A549 (cell line): ENCODE results near the gene DHX35. TPM values are rescaled to one million over a fixed set of nuclear protein-coding genes. Genes with fewer than 3 reads are reported as not detected.

Experiments used
- ATAC-seq, 2 experiments: fragments of 200-7000 bp in 1 of 2; fragments of >200 bp in 1 of 2; cut with Nextera tagmentation in 1 of 2; cut with Tn5 transposase in 1 of 2; 3 replicates each; pipeline versions ENCODE4 v1.8.0 to v1.9.1; 2018 to 2020; ENCODE audit warnings: mild to moderate bottlenecking in 1 of 2, moderate library complexity in 1 of 2
- CTCF ChIA-PET: fragments of 300-600 bp; sonication (Branson Sonifier 250); formaldehyde crosslinking; extraction: SDS; loops from one replicate; lab custom pipeline; 2021; ENCODE audit warnings: antibody characterized with exemption, inconsistent platforms; lab: Yijun Ruan, JAX
- POLR2A ChIA-PET: fragments of 350-600 bp; formaldehyde crosslinking; extraction: SDS; loops from one replicate; lab custom pipeline; 2021; ENCODE audit warnings: antibody characterized with exemption, inconsistent platforms; lab: Yijun Ruan, JAX
- DNase-seq, 2 experiments: peaks; one replicate each; pipeline versions ENCODE4 v3.0.0 to v3.0.0-alpha.2; 2011 to 2016; ENCODE audit warnings: low read depth in 1 of 2, low spot score in 1 of 2
- FAIRE-seq: peaks from 2 replicates; lab custom pipeline; 2011; peaks lifted over from hg19 to GRCh38; lab: Jason Lieb, UNC
- H3K27ac ChIP-seq, 2 experiments: fragments of >200 bp; sonication (Bioruptor Twin); formaldehyde crosslinking; 3 replicates each; pipeline ENCODE4 v1.5.1; 2016 to 2017
- H3K4me1 ChIP-seq: fragments of >200 bp; sonication (Bioruptor Twin); formaldehyde crosslinking; 3 replicates; pipeline ENCODE4 v1.6.1; 2016
- H3K4me2 ChIP-seq: fragments of >200 bp; sonication (Bioruptor Twin); formaldehyde crosslinking; 3 replicates; pipeline ENCODE4 v1.6.1; 2016
- H3K4me3 ChIP-seq: fragments of >200 bp; sonication (Bioruptor Twin); formaldehyde crosslinking; 3 replicates; pipeline ENCODE4 v1.5.1; 2016
- H3K9me3 ChIP-seq: fragments of >200 bp; sonication (Bioruptor Twin); formaldehyde crosslinking; 3 replicates; pipeline ENCODE4 v1.6.1; 2016
- CBX2 ChIP-seq: fragments of 200-600 bp; sonication (generic); IDR thresholded peaks from 2 replicates; pipeline ENCODE4 v1.6.1; 2016; ENCODE audit warnings: low read depth, mild to moderate bottlenecking, borderline replicate concordance
- CBX8 ChIP-seq: fragments of 200-600 bp; sonication (generic); IDR thresholded peaks from 2 replicates; pipeline ENCODE4 v1.6.1; 2016
- CHD4 ChIP-seq: fragments of 200-600 bp; sonication (generic); IDR thresholded peaks from 2 replicates; pipeline ENCODE4 v1.6.1; 2016; ENCODE audit warnings: antibody characterized with exemption, mild to moderate bottlenecking, borderline replicate concordance
- EHF ChIP-seq: fragments of 250-450 bp; sonication (Bioruptor Pico); IDR thresholded peaks from 2 replicates; pipeline ENCODE4 v1.5.0; 2020; ENCODE audit warnings: mild to moderate bottlenecking
- FOSB ChIP-seq: fragments of 250-450 bp; sonication (Bioruptor Pico); IDR thresholded peaks from 2 replicates; pipeline ENCODE4 v1.5.0; 2020; ENCODE audit warnings: mild to moderate bottlenecking, moderate library complexity
- HDAC2 ChIP-seq: fragments of 200-600 bp; sonication (generic); IDR thresholded peaks from 2 replicates; pipeline ENCODE4 v1.6.1; 2016
- HEYL ChIP-seq: fragments of 250-450 bp; sonication (Bioruptor Pico); IDR thresholded peaks from 2 replicates; pipeline ENCODE4 v1.8.0; 2021; ENCODE audit warnings: mild to moderate bottlenecking, moderate library complexity
- MAFK ChIP-seq: fragments of 450-650 bp; IDR thresholded peaks from 2 replicates; pipeline ENCODE4 v1.6.1; 2014; ENCODE audit not compliant: partially characterized antibody
- MAZ ChIP-seq: fragments of 150-350 bp; IDR thresholded peaks from 2 replicates; pipeline ENCODE4 v1.6.1; 2014; ENCODE audit warnings: antibody characterized with exemption, low read depth, low read length, borderline replicate concordance
- MYC ChIP-seq: IDR thresholded peaks from 2 replicates; pipeline ENCODE4 v1.6.1; 2012; ENCODE audit warnings: mild to moderate bottlenecking, inconsistent platforms, low read length, improper control_type of control experiment, borderline replicate concordance
- NFE2L2 ChIP-seq: fragments of 150-350 bp; conservative IDR thresholded peaks from 2 replicates; pipeline ENCODE4 v1.6.1; 2014; ENCODE audit warnings: low read length
- POLR2A ChIP-seq: IDR thresholded peaks from 2 replicates; pipeline ENCODE4 v1.6.1; 2012; ENCODE audit warnings: mild to moderate bottlenecking, low read length
- RAD21 ChIP-seq, 2 experiments: fragments of >200 bp in 1 of 2; sonication (Bioruptor Twin) in 1 of 2; formaldehyde crosslinking in 1 of 2; IDR thresholded peaks in 1 of 2; conservative IDR thresholded peaks in 1 of 2; 2 replicates in 1 of 2; 3 replicates in 1 of 2; pipeline ENCODE4 v1.6.1; 2012 to 2018; ENCODE audit warnings: inconsistent platforms in 1 of 2
- RCOR1 ChIP-seq: fragments of 150-350 bp; IDR thresholded peaks from 2 replicates; pipeline ENCODE4 v1.6.1; 2014; ENCODE audit warnings: antibody characterized with exemption, low read length, low read depth
- SREBF2 ChIP-seq: fragments of 450-650 bp; IDR thresholded peaks from 2 replicates; pipeline ENCODE4 v1.6.1; 2014; ENCODE audit warnings: mild to moderate bottlenecking, moderate library complexity
- TFCP2L1 ChIP-seq: fragments of 250-450 bp; sonication (Bioruptor Pico); IDR thresholded peaks from 2 replicates; pipeline ENCODE4 v1.5.0; 2021; ENCODE audit warnings: mild to moderate bottlenecking
- ZNF302 ChIP-seq: fragments of 250-450 bp; sonication (Bioruptor Pico); IDR thresholded peaks from 2 replicates; pipeline ENCODE4 v1.9.0; 2021; ENCODE audit warnings: inconsistent platforms, mild to moderate bottlenecking, moderate library complexity
- WGBS: methylation state at CpG from one replicate; pipeline ENCODE4 v1.1.6; 2017; ENCODE audit errors: missing lambda C conversion rate; 5-methylcytosine and 5-hydroxymethylcytosine counted together
- polyA plus RNA-seq, 4 experiments: library from polyadenylated mRNA; depleted of rRNA in 3 of 4; stranded (reverse); fragments of >200 nt; fragmentation: RNase III in 1 of 4; extraction: RNeasy Plus Mini Kit Qiagen cat#74134 plus additional on column Dnase treatment in 1 of 4; gene quantifications; 2 replicates in 3 of 4; 3 replicates in 1 of 4; pipeline ENCODE4 v1.2.3, GENCODE V29; 2011 to 2017
- TF ChIP-seq, protein P1 (sequence below): IDR thresholded peaks from 2 replicates; pipeline ENCODE4 v1.6.1; 2012
- TF ChIP-seq, protein P2 (sequence below): fragments of 450-650 bp; IDR thresholded peaks from 2 replicates; pipeline ENCODE4 v1.6.1; 2014; ENCODE audit warnings: antibody characterized with exemption
- TF ChIP-seq, protein P3 (sequence below): fragments of 200-600 bp; sonication (generic); IDR thresholded peaks from 2 replicates; pipeline ENCODE4 v1.6.1; 2016; ENCODE audit warnings: antibody characterized with exemption, mild to moderate bottlenecking, moderate library complexity
- TF ChIP-seq, protein P4 (sequence below): IDR thresholded peaks from 2 replicates; pipeline ENCODE4 v1.6.1; 2012

The DHX35 gene
- polyA plus RNA-seq, 2 of the 4 experiments (the other 2 are of a cell fraction) = 7.7 to 13.8 TPM

DNA sequence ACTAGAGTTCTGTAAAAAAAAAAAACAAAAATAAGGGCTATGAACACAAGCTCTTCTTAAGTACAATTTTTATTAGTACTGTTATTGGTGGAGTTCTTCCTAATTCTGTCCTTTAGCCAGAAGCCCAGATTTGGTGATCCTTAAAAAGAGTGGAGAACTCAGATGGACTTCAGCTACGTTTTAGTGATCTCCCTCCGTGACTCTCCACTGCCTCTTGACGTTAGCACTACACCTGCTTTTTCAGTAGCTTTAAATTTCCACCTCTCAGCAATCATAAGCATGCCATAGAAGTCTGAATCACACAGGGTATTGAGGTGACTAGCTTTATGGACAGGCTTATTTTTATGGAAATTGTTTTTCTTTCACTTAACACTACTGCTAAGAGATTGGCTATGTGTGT is 17.7 kb downstream of the DHX35 start:
- DNase-seq (no peak), FAIRE-seq (no peak), ATAC-seq (no peak)
- Histone ChIP-seq H3K4me3 (no peak overlapping the region), H3K4me1 (no peaks in the 10 kb centered on the region), H3K4me2 (no peak overlapping the region), H3K27ac (no peak overlapping the region), H3K9me3 (no peaks in the 10 kb centered on the region)
- POLR2A ChIA-PET = interaction anchor here (0.6 to 1.0 kb wide), 2 partner anchors 18 to 34 kb away, joined by 3 read pairs; partner anchors contain the start of gene DHX35
- CTCF ChIA-PET = interaction anchor here (1.2 to 1.7 kb wide), 4 partner anchors 10 to 69 kb away, joined by 3 to 5 read pairs (median 4); partner anchors contain the start of gene FAM83D
- no peak for TF ChIP-seq CBX2
- TF ChIP-seq RAD21 (conservative IDR thresholded peaks at IDR 0.05 in 1 of 2, IDR thresholded peaks at IDR 0.05 in 1 of 2) = no peak
- no peak for TF ChIP-seq TFCP2L1 (CRISPR knock-in tag)
- no peak for TF ChIP-seq CBX8
- TF ChIP-seq FOSB (CRISPR knock-in tag) = no peak
- TF ChIP-seq NFE2L2 = no peak
- TF ChIP-seq HEYL = no peak
- TF ChIP-seq HDAC2 = no peak
- TF ChIP-seq, protein P1, sequence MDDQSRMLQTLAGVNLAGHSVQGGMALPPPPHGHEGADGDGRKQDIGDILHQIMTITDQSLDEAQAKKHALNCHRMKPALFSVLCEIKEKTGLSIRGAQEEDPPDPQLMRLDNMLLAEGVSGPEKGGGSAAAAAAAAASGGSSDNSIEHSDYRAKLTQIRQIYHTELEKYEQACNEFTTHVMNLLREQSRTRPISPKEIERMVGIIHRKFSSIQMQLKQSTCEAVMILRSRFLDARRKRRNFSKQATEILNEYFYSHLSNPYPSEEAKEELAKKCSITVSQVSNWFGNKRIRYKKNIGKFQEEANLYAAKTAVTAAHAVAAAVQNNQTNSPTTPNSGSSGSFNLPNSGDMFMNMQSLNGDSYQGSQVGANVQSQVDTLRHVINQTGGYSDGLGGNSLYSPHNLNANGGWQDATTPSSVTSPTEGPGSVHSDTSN = no peak
- no peak for TF ChIP-seq CHD4
- no peak for TF ChIP-seq MYC
- TF ChIP-seq MAFK = no peak
- TF ChIP-seq RCOR1 = no peak
- no peak for TF ChIP-seq SREBF2
- TF ChIP-seq MAZ = no peak
- 95% methylated on average over 3 of the region's 3 CpGs for WGBS

DNA sequence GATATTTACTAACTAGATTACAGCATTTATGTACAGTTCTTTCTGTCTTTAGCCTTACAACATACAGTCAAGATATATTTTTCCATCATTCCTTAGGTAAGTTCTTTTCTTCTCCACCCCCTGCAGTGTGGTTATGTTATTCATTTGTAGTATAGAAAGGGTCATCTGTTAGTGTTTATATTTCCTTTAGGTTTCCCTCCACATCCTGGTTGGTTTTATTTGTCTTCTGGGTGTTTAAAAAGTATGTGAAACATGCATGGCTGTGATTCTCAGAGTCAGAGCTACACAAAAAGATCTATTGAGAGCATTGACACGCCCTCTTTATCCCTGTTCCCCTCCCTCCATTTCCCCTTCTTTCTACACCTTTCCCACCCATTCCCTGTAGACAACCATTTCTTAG is 20.1 kb downstream of the DHX35 start:
- WGBS = 84% methylated on average over 1 of the region's 1 CpG

DNA sequence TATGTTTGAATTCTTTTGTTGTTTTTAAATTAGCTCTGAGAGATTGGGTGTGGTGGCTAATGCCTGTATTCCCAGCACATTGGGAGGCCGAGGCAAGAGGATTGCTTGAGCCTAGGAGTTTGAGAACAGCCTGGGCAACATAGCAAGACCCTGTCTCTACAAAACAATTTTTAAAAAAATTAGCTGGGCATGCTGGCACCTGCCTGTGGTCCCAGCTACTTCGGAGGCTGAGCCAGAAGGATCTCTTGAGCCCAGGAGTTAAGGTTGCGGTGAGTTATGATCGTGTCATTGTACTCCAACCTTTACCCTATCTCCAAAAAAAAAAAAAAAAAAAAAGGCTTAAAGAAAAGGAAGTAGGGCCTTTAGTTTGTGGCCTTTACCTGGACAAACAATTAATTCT is 22.9 kb downstream of the DHX35 start:
- ChIA-PET POLR2A (no interaction called here), CTCF (interaction anchor here (0.7 to 2.6 kb wide), 3 partner anchors 9 to 235 kb away, joined by 3 to 8 read pairs (median 3); no protein-coding TSS in a partner anchor)
- no peak for ATAC-seq
- no peak for FAIRE-seq
- H3K9me3 ChIP-seq = no peaks in the 10 kb centered on the region
- no peak overlapping the region for H3K4me3 ChIP-seq
- 90% methylated on average over 4 of the region's 4 CpGs for WGBS
- TF ChIP-seq, protein P2, sequence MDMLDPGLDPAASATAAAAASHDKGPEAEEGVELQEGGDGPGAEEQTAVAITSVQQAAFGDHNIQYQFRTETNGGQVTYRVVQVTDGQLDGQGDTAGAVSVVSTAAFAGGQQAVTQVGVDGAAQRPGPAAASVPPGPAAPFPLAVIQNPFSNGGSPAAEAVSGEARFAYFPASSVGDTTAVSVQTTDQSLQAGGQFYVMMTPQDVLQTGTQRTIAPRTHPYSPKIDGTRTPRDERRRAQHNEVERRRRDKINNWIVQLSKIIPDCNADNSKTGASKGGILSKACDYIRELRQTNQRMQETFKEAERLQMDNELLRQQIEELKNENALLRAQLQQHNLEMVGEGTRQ = no peak
- TF ChIP-seq MYC = no peak
- TF ChIP-seq POLR2A = no peak
- TF ChIP-seq, protein P3, sequence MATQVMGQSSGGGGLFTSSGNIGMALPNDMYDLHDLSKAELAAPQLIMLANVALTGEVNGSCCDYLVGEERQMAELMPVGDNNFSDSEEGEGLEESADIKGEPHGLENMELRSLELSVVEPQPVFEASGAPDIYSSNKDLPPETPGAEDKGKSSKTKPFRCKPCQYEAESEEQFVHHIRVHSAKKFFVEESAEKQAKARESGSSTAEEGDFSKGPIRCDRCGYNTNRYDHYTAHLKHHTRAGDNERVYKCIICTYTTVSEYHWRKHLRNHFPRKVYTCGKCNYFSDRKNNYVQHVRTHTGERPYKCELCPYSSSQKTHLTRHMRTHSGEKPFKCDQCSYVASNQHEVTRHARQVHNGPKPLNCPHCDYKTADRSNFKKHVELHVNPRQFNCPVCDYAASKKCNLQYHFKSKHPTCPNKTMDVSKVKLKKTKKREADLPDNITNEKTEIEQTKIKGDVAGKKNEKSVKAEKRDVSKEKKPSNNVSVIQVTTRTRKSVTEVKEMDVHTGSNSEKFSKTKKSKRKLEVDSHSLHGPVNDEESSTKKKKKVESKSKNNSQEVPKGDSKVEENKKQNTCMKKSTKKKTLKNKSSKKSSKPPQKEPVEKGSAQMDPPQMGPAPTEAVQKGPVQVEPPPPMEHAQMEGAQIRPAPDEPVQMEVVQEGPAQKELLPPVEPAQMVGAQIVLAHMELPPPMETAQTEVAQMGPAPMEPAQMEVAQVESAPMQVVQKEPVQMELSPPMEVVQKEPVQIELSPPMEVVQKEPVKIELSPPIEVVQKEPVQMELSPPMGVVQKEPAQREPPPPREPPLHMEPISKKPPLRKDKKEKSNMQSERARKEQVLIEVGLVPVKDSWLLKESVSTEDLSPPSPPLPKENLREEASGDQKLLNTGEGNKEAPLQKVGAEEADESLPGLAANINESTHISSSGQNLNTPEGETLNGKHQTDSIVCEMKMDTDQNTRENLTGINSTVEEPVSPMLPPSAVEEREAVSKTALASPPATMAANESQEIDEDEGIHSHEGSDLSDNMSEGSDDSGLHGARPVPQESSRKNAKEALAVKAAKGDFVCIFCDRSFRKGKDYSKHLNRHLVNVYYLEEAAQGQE = no peak
- TF ChIP-seq HEYL = no peak
- TF ChIP-seq ZNF302 = no peak
- no peak for TF ChIP-seq CBX8
- TF ChIP-seq EHF (CRISPR knock-in tag) = no peak
- TF ChIP-seq, all 56 proteins: peak for 0
- no peak overlapping the region for H3K4me2 ChIP-seq
- peaks cover 10% of the 10 kb centered on the region; the same call in 2 of the 3 replicates for H3K4me1 ChIP-seq
- H3K27ac ChIP-seq = no peak overlapping the region; a peak in 1 of 6 replicates
- no peak for DNase-seq

More for the DNA sequence above, 20.1 kb downstream of the DHX35 start:
- Histone ChIP-seq H3K4me3 (no peak overlapping the region), H3K27ac (no peak overlapping the region), H3K4me1 (peaks cover 10% of the 10 kb centered on the region; the same call in 2 of the 3 replicates), H3K4me2 (no peak overlapping the region), H3K9me3 (no peaks in the 10 kb centered on the region)
- ATAC-seq (no peak), DNase-seq (no peak), FAIRE-seq (no peak)
- CTCF ChIA-PET = no interaction called here
- POLR2A ChIA-PET = no interaction called here
- TF ChIP-seq, protein P2 = no peak
- TF ChIP-seq, protein P4, sequence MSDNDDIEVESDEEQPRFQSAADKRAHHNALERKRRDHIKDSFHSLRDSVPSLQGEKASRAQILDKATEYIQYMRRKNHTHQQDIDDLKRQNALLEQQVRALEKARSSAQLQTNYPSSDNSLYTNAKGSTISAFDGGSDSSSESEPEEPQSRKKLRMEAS = no peak
- TF ChIP-seq RCOR1 = no peak
